MM.1S (cell line): ENCODE measurements around the gene RIIAD1.

Experiments
- CTCF ChIP-seq: fragments of 300-600 bp; sonication (generic); IDR thresholded peaks from 2 replicates; pipeline ENCODE4 v1.5.1; 2016; ENCODE audit warnings: antibody characterized with exemption, low read length, mixed read lengths
- EZH2 ChIP-seq: fragments of 300-600 bp; sonication (generic); optimal IDR thresholded peaks from 2 replicates; pipeline ENCODE3; 2017; ENCODE audit warnings: low read depth, mild to moderate bottlenecking, antibody characterized with exemption, low read length, mixed read lengths

- TF ChIP-seq EZH2 (no peak), CTCF (no peak)
Measured at GRCh38 chr1:151763990-151764389, 42.7 kb downstream of the RIIAD1 start.
